GM21423 (cell line): Measurements from ENCODE around the gene BPIFA2.
"Not testable (repeated sequence)": the region's sequence is repeated elsewhere in the genome, so short reads cannot be mapped to it uniquely, and the experiment has no call there.

Source experiments
- ATAC-seq: cut with Tn5 transposase; IDR thresholded peaks from one replicate; pipeline ENCODE4 v1.9.1; 2021; ENCODE audit warnings: mild to moderate bottlenecking, moderate library complexity; ENCODE audit not compliant: unreplicated experiment

BPIFA2 gene, protein sequence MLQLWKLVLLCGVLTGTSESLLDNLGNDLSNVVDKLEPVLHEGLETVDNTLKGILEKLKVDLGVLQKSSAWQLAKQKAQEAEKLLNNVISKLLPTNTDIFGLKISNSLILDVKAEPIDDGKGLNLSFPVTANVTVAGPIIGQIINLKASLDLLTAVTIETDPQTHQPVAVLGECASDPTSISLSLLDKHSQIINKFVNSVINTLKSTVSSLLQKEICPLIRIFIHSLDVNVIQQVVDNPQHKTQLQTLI

DNA sequence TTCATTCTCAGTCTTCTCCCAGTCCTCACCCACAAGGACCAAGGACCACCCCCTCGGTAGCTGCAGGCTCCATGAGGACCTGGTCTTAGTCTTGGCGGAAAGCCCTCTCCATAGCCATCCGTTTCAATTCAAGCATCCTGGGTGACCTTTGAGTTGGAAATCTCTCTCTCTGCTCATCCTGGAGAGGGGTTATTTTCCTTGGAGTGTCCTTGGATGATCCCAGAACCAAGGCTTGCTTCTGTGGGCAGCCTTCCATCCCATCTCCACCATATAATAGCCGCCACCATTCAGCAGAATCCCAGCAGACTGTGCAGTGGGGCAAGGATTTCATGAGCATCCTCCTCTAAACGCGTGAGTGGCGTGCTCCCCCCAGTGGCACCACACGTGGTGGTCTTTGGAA is at the start of gene BPIFA2:
TSS of gene BPIFA2 (plus strand) at position 301 of the 400 bp plus-strand sequence. CDS start 987 bp downstream, outside the sequence.
- no peak for ATAC-seq

DNA sequence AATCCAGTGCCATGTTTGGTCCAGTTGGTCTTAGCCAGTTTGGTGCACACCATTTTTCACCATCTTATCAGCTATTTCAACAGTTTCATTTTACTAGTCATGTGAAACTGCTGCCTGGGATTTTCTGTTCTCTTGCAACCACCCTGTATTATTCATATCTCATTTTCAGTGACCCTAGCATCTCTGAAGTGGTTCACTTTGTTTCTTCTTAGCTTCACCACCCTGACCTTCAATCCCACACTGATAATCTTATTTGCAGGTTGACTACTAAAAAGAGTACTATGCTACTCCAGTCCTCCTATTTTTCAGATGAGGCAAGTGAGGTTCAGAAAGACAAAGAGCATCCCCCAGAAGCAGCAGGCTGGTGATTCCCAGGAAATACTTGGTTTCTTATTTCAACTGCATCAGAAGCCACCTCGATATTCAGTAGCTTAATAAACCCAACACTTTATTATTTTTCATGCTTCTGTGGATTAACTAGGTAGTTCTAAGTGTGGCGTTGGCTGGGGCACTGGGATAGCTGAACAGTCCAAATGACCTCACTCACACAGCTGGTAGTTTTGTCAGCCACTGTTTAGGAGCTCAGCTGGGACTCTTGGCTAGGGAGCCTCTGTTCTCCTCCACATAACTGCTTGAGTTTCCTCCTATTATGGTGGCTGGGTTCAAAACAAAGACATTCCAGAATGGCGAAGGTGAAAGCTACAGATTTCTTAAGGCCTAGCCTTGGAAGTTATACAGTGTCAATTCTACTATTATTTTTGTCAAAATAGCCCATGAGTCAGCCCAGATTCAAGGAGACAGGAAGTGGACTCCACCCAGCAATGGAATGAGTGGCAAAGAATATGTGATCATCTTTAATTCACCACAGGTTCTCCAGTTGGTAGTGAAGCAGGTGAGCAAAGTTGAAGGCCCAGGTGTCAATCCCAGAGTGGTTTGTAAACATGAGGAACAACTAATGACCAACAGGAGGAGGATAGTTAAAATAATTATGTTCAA is 47.9 kb upstream of the BPIFA2 start:
- ATAC-seq = peak; percentile 44

DNA sequence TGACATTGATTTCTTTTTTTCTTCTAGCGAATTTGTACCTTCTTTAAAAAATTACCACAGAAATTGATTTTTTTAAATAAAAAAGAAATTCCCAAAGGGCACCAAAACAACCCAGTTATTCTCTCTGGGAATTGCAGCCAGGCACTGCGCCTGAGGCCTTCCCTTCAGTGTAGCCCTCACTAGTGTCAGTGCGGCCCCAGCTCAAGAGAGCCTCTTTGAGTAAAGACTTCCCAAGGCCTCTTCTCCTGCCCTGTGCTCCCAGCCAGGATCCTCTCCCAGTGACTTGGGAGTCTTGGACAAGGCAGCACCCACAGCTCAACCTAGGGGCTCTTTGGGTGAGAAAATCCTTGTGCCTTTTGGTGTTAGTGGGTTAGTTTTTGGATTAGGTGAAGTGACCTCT is 47.0 kb upstream of the BPIFA2 start:
- no peak for ATAC-seq

DNA sequence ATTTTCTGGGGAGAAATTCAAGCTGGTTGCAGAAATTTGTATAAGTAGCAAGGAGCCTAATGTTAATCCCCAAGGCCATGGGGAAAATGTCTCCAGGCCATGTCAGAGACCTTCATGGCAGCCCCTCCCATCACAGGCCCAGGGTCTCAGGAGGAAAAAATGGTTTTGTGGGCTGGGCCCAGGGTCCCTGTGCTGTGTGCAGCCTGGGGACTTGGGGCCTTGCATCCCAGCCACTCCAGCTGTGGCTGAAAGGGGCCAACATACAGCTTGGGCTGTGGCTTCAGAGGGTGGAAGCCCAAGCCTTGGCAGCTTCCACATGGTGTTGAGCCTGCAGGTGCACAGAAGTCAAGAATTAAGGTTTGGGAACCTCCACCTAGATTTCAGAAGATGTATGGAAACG is 45.7 kb upstream of the BPIFA2 start:
- not testable (repeated sequence) for ATAC-seq

DNA sequence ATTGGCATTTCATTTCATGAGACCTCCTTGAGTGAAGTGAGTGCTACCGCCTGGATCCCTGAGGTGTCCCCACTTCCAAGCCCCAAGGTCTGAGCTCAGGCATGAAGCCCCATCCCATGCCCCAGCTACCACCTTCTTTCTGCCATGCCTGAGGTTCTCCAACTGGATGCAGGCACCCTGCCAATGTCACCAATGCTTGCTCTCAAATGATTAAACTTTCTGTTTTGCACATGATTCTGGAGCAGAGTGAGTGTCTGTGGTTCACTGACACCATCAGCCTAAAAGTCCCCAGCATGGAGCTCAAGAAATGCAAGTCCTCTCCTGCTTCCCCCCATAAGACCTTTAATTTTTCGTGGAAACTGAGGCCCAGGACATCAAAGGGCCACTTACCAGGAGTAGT is 43.7 kb upstream of the BPIFA2 start:
- ATAC-seq = no peak

DNA sequence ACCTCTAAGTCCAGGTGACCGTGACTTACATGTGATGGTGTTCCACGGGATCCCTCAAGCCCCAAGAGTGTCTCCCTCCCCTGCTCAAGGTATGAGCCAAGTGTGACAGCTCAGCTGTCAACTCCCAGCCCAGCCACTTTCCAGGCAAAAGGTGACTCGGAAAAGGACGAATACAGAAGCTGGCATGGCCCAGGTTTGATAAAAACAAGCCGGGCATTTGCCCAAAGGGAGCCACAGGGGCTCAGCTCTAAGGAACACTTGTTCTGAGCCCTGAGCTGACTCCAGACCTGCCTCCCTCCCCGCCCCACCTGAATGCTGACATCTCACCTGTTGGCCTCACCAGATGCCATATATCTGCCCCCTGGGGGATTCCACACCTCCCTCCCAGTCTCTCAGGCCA is 43.0 kb upstream of the BPIFA2 start:
- no peak for ATAC-seq

DNA sequence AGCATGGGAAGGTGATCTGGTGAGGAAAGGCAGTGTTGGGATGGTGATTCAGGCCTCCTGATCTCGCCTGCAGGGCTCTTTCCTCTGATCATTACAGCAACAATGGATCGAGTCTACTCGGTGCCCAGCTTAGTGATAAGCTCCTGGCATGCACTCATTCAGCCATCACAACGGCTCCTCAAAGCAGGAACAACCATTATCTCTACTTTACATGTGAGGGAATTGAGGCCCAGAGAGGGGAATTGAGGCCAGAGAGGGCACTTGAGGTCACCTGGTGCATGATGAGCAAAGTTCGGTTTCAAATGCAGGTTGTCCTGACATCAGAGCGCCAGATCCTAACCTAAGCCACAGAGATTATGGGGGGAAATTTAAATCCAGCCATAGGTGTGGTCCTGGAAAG is 42.0 kb upstream of the BPIFA2 start:
- no peak for ATAC-seq

DNA sequence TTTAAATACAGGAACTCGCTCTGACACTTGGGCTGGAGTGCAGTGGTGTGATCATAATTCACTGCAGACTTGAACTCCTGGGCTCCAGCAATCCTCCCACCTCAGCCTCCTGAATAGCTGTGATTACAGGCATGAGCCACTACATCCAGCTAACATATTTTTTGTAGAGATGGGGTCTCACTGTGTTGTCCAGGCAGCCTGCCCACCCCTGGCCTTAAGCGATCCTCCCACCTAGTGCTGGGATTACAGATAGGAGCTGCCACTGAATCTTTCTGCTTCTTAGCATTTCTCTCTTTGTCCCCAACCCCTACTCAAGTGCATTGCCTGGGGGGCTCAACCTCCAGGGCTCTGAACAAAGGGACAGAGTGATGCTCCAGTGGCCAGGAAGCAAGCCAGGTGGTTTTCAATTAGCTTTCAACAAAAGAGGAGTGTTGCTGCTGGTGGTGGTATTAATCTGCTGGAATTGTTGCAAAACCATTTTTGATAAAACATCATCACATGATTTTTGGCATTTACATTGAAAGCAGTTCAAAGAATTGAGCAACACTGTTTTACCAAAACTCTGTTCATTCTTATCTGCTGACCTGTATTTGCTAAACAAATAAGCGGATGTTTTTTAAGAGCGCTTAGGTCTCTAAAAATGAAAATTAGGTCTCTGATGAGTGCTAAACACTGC is 40.4 kb upstream of the BPIFA2 start:
- ATAC-seq = no peak

DNA sequence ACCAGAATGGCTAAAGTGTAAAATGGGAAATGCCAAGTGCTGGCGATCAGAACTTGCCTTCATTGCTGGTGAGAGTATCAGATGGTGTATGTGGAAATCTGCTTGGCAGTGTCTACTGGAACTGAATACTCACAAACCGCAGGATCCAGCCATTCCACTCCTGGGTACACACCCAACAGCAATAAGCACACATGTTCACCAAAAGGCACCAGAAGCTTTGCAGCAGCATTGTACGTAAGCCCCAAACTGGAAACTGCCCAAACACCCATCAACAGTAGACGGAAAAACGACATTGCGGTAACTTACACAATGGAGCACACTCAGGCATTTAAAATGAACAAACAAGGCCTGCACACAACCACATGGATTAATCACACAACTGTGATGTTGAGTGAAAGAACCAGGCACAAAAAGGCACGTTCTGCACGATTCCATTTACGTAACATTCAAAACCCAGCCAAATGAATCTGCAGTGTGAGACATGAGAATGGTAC is 37.3 kb upstream of the BPIFA2 start:
- ATAC-seq = no peak

DNA sequence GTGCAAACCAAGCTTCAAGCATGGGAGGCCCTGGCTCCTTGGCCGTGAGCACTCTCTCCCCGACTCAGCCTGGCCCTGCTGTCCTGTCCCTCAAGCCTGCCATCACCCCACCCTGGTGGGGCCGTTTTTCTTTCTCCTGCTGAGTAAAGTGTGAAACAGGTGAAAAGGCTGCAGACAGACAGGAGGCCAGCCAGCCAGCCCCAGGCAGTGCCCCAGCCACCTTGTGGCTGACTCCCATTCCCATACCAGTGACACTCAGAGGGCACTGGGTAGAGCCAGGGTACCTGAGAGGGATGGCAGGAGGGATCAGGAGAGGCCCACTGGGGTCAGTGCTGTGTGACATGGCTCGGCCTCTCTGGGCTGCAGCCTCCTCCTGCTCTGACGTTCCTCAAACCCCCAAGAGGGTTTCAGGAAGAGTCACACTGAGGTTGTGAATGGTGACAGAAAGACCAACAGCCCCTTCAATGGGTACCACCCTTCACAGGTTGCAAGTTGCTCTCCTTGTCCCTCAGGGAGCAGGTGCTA is 35.9 kb upstream of the BPIFA2 start:
- ATAC-seq = no peak

DNA sequence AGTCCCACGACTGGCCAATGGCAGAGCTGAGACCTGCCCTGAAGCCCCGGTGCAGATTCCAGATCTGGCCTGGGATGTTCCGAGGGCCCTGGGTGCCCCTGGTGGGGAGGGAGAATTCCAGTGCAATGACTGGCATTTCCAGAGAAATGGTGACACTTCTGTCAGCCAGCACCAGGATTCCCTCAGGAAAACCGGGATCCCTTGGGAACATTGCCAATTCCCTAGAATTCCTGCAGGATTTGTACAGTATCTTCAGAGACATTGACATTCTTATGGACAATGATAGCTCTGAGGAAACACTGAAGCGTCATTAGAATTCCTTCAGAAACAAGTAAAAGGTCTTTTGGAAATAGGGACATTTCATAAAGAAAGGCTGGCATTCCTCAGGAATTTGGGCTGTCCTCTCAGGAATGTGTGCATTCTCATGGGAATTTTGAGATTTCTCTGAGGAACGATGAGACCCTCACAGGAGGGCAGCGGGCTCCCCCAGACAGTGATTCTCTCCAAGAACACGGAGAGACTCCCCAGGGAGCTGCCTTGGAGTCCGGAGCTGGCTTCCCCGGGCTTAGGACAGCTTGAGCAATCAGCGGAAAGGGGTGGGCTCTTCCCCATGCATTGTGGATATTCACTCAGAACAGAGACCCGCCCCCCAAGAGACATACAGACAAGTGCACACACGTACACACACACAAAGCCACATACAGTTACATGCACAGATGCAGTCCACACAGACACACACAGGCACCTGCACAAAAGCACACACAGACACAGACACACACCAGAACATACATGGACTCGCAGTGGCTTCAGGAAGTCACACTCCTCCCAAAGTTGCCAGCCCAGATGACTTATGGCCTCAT is 35.2 kb upstream of the BPIFA2 start:
- ATAC-seq = no peak

DNA sequence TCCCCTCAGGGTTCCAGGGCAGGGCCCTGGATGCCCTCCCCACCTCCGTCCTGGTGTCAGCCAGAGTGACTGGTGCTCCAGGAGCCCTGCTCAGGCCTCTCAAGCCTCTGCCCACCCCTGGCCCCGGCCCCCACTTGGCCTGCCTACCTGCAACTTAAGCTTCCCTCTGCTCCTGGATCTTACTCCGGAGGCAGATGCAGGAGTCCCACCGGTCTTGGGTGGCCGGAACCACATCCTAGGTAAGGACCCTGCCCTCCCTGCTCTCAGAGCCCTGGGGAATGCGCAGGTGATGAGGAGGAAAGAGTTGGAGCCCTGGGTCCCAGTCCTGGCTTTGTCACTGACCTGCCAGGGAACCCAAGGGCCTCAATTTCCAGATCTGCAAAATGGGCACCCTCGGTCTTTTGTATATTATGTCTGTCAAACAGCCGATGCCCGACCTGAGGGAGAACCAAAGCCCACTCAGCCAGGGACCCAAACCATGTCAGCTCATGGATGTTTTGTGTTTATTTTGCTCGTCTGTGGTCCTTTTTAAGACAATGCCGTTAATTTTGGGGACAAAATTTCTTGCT is 34.5 kb upstream of the BPIFA2 start:
- ATAC-seq = no peak

DNA sequence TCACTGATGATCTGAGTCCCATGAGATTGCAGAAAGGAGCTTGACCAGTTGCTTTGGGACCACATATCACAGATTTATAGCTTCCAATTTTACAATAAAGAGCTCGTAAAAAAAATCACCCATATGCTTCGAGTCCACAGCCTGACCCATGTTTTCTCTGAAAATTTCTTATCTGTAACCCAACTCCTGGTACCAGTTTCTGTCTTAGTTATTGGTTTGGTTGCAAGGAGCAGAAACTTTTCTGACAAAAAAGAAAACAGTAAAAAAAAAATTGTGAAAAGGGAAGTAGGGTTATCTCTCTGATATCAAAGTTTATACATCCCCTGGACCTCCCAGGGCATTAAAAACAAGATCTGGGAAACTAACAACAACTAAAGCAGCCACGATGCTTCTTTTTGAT is 30.8 kb upstream of the BPIFA2 start:
- no peak for ATAC-seq

DNA sequence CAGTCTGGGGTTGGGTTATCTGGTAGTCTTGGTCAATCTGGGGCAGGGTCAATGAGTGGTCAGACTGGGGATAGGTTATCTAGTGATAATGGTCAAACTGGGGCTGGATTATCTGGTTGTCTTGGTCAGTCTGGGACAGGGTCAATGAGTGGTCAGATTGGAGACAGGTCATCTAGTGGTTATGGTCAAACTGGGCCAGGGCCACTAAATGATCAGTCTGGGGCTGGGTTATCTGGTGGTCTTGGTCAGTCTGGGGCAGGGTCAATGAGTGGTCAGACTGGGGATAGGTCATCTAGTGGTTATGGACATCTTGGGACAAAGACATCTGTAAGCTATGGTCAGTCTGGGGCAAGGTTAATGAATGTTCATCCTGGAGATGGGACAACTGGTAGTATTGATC is 28.5 kb upstream of the BPIFA2 start:
- no peak for ATAC-seq

DNA sequence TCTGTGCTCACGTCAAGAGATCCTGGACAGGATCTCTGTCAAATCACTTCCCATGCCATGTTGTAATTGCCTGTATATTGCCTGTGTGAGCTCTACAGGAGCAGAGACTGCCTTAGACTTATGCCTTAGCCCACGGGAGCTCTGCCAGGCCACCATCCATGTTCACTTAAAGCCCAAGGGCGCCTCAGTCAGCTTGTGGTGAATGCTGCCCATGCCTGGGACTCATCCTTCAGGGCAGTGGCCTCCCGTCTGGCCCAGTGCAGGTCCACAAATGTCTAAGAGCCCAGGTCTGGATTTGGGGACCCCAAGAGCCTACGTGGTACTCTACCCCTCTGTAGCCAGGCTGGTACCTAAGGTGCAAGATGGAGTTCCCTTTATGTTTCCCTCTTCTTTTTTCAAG is 22.4 kb upstream of the BPIFA2 start:
- ATAC-seq = no peak

DNA sequence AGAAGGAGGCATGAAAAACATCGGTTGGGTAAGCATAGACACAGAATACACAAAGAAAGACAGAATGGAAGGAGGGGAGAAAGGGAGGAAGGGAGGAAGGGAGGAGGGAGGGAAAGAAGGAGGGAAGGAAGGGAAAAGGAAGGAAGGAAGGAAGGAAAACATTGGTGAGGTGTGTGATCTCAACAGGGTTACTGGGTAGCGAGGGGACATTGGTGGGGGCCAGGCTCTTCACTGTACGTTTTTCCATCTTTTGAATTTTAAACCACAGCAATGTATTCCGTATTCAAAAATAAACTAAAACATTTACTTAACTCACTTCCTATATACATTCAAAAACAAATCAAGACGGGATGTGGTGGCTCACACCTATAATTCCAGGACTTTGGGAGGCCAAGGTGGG is 20.7 kb upstream of the BPIFA2 start:
- no peak for ATAC-seq

DNA sequence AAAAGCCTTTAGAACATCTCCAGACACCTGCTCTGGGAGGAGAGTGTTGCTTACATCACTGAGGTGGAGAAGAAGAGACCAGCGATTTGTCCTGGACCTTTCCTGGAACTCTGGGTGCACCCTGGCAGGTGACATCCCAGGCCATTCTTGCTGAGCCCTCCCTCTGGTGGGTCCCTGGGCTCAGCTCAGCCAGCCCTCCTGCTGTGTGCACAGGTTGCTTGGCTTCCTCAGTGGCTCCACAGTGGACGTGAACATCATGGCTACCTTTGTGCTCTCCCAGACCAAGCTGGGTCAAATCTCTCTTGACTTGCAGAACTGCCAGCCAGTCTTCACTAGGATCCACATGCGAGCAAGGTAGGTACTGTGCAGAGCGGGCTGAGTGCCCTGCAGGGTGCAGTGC is 19.9 kb upstream of the BPIFA2 start:
- ATAC-seq = no peak

DNA sequence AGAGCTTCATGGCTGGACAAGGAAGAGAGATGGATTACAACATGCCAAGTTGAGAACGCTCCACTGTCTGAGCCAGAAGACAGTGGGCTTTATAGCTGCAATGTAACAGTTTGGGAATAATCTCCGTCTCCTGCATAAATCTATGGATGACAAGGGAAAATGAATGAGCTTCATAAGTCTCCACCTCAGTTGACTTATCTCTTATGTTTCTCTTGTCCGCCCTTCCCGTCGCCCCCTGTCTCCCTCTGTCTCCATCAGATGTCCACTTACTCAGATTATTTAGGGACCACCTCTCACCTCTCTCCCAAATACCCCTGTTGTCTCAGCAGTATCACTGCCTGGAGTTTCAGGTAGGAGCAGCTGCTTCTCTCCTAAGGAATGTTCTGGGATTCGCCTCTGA is 13.7 kb upstream of the BPIFA2 start:
- ATAC-seq = no peak

DNA sequence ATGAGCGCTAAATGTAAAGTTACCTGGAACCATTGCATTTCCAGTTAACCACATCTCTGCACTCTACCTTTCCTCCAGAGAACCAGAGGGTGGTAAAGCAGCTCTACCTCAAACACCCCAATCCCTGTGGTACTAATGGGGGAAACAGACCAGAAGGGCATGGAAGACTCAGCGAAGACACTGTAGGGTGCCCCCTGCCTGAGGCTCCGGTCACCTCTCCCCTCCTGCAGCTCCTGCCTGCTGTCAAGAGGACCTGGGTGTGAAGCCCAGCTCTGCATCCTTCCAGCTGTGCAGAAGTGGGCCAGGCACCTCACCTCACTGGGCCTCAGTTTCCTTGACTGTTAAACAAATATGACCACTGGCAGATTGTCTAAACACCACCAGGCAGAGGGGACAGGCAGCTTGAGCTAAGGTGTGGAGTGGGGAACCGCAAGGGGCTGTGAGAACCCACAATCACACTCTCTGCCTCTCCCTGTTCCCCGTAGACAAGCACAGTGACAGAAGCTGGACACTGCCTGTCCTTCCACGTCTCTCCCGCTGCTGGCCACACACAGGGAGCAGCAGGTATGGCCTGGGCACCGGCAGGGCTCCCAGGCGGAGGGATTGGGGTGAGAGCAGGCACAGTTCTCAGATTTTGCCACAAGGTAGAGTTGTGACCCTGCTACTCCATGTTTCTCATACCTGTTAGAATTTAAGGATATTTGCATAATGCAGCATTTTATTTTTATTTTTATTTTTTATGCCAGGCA is 9.1 kb upstream of the BPIFA2 start:
- ATAC-seq = no peak
